Epithelial cell of prostate (primary cell): Measurements from ENCODE around the gene PNMA8B.

Experiments used
- DNase-seq: peaks from one replicate; pipeline ENCODE4 v3.0.0-alpha.2; 2011; ENCODE audit warnings: low read depth, low spot score
- H3K27ac ChIP-seq: fragments of 450-650 bp; 2 replicates; pipeline ENCODE4 v1.5.1; 2017; ENCODE audit warnings: mild to moderate bottlenecking

The PNMA8B gene

DNA sequence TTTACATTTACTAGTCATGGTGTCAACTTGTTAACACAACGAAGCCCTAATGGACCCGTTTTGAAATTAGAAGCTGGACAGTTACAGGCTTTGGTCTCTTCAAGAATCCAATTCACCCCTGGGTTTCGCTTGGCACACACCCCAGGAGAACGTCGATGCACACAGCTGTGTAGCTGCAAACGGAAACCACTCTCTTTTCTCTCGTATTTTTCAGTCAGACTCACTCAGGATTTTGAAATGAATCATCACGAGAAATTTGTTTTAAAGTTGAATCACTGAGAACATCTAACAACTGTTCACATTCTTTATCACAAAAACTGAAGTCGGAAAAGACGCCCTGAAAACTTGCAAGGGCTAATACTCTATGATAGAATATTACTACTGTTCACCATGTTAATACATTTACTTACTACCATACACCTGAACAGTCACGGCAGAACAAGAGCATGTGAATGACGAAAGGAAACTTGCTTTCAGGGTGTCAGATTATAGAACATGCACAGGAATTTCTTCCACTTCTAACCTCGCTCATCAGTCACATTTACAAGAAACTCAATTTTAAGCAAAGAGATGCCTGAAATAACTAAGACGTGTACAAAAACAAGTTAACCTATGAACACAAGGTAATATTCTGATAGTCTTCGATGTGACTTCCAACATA, 29.0 kb downstream of the PNMA8B start:
- DNase-seq = peak; percentile 75
- H3K27ac ChIP-seq = peak overlapping the region; percentile 77

DNA sequence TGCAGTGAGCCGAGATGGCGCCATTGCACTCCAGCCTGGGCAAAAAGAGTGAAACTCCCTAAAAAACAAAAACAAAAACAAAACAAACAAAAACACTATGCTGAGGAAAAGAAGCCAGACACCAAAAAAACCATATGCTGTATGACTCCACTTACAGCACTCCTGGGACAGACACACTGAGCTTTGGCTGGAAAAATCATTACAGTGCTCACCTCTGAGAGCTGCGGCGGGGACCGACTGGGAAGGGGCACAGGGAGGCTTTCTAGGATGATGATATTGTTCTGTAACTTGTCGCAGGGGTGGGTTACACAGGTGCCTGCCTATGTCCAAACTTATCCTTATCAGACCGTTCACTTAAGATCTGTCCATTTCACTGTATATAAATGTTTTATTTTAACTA, 32.2 kb downstream of the PNMA8B start:
- H3K27ac ChIP-seq = no peak overlapping the region
- DNase-seq = no peak

DNA sequence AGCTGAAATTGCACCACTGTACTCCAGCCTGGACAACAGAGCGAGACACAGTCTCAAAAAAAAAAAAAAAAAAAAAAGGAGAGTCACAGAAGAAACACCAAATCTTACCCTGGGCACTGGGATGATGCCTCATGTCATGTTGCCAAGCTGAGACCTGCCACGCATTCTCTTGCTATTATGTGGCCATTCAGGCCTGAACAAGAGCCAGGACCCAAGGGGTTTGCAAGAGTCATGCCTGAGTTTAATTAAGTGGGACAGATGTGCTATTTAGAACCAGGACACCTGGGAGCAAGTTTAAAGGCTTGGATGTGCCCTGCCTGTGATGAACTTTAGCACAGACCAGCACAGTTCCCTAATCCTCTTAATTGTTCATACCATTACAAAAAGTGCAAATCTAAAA, 34.1 kb downstream of the PNMA8B start:
- DNase-seq = peak; percentile 89

DNA sequence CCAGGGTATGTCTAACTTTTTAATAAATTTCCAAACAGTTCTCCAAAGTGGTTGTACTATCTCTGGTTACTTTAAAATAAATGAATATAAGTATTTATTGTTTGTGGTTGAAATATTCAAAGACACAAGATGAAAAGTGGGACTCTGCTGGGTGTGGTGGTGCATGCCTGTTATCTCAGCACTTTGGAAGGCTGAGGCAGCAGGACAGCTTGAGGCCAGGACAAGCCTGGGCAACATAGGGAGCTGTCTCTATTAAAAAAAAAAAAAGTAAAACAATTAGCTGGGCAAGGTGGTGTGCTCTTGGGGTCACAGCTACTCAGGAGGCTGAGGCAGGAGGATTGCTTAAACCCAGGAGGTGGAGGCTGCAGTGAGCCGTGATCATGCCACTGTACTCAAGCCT, 34.7 kb downstream of the PNMA8B start:
- peak overlapping the region; percentile 87 for H3K27ac ChIP-seq
- DNase-seq = no peak

More for the DNA sequence above, 34.1 kb downstream of the PNMA8B start:
- peak overlapping the region; percentile 87 for H3K27ac ChIP-seq

DNA sequence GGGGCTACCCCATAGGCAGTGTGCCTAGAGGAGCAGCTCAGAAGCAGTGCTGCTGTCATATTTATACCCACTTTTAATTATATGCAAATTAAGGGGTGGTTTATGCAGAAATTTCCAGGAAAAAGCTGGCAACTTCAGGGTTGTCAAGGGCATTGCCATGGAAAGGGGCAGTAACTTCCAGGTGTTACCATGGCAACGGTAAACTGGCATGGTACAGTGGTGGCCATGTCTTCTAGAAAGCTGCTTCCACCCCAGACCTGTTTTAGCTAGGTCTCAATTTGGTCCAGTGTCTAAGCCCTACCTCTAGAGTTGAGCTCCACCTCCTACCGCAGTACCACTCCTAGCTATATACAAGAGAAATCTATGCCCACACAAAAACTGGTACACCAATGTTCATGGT, 35.6 kb downstream of the PNMA8B start:
- peak overlapping the region; percentile 87 for H3K27ac ChIP-seq
- DNase-seq = no peak

DNA sequence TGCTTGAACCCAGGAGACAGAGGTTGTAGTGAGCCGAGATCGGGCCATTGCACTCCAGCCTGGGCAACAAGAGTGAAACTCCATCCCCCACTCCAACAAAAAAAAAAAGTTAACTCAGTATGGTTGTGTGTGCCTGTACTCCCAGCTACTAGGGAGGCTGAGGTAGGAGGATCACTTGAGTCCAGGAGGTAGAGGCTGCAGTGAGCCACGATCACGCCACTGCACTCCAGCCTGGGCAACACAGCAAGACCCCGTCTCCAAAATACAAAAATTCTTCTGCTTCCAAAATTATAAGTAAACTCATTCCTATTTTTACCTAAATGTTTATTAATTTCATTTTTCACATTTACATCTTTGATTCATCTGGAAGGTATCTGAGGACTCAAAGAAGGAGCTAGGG, 38.7 kb downstream of the PNMA8B start:
- DNase-seq = no peak
- no peak overlapping the region for H3K27ac ChIP-seq

DNA sequence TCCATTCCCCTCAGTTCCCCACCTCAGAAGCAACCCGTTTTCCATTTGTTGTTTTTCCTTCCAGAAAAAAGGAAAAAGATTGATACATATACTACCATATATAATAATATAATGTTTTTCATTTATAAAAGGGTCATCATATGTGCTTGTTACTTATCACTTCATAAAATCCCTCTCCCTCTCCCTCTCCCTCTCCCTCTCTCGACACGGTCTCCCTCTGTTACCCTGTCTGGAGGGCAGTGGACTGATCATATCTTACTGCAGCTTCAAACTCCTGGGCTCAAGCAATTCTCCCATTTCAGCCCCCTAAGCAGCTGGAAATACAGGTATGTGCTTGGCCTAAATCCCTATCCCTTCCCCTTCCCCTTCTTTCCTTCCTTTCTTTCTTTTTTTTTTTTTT, 41.4 kb downstream of the PNMA8B start:
- no peak for DNase-seq
- H3K27ac ChIP-seq = peak overlapping the region; percentile 60

DNA sequence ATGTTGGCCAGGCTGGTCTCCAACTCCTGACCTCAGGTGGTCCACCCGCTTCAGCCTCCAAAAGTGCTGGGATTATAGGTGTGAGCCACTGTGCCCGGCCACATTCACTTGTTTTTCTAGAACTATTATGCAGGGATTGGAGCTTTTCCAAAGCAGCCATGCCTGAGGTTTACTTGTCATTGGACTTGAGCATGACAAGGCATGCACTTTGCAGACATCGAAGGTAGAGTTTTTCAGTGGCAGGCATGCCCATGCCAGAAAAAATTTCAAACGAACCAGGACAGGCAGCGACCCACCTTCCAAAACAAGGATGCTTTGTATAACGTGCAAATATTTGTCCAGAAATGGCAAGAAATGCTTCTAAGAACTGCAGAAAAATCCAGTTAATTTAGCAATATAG, 42.0 kb downstream of the PNMA8B start:
- H3K27ac ChIP-seq = peak overlapping the region; percentile 60
- DNase-seq = peak; percentile 60

DNA sequence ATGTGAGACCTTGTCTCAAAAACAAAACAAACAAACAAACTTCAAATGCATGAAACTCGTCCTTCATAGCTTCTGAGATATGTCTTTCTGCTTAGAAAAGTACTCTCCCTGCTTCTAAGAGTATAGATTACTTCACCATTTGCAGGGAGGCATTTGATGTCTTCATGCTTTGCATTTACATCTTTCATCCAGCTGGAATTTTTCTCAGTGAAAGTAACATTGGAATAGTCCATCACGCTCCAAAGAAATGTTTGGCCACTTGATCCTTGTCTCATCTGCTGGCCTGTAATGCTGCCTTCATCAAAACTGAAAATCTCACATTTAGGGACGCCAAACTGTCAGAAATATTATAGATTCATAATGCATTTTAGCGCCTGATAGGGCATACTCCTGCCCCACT, 43.5 kb downstream of the PNMA8B start:
- DNase-seq = no peak

DNA sequence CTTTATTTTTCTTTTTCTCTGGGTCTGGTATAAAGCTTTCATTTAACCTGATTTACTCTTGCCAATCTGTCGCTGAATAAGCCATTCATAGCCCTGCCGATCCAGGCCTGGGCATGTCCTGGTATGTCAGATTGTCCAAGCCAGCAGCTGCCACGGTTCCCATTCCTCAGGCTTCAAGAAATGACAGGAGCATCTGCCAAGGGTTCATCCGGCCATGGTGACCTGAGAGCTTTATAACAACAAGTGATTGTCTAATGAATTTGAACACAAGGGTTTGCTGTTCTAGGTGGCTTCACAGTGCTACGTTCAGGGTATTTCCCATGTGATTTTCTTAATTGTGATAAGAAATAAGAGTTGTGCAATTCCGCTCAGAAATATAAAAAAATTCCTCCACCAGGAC, 44.3 kb downstream of the PNMA8B start:
- peak overlapping the region; percentile 72 for H3K27ac ChIP-seq
- no peak for DNase-seq

More for the DNA sequence above, 43.5 kb downstream of the PNMA8B start:
- H3K27ac ChIP-seq = peak overlapping the region; percentile 72

DNA sequence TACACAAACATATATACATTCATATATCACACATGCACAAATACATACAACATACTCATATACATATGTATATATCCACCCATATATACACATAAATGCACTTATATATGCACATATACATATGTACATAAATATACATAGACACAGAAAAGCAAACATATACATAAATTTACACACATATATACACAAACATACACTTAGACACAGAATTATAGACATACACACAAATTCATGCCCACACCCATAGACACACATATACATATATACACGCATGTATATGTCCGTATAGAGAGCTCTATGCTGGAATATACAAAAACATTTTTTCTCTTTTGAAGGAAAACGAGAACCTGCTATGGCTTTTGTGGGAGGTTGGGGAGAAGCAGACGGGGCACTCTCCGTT, 44.9 kb downstream of the PNMA8B start:
- DNase-seq = no peak
- peak overlapping the region; percentile 72 for H3K27ac ChIP-seq

DNA sequence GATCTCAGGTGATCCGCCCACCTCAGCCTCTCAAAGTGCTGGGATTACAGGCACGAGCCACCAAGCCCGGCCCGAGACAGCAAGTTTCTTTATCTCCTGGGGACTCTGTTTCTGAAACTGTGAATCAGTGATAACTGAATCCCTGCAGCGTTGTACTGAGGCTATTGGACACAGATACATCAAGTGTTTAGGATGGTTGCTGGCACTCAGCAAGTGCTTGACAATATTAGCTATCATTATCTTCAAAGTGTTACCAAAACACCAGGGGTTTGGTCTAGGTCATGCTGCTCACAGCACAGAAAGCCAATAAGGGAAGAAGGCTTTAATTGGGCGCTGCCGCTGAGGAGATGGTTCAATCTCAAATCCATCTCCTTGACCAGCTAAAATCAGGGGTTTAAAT, 46.4 kb downstream of the PNMA8B start:
- DNase-seq = no peak

DNA sequence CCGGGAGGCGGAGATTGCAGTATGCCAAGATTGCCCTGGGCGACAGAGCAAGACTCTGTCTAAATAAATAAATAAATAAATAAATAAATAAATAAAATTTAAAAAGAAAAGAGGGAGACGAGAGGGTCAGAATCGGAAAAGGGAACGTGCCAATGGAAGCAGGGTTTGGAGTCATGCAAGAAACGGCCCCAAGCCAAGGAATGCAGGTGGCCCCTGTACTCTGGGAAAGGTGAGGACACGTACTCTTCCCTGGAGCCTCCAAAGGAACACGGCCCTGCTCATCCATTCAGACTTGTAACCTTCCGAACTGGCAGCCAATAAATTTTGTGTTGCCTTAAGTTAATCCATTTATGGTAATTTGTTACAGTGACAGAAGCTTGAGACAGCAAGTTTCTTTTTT, 47.1 kb downstream of the PNMA8B start:
- H3K27ac ChIP-seq = no peak overlapping the region
- DNase-seq = no peak

More for the DNA sequence above, 46.4 kb downstream of the PNMA8B start:
- no peak overlapping the region for H3K27ac ChIP-seq

DNA sequence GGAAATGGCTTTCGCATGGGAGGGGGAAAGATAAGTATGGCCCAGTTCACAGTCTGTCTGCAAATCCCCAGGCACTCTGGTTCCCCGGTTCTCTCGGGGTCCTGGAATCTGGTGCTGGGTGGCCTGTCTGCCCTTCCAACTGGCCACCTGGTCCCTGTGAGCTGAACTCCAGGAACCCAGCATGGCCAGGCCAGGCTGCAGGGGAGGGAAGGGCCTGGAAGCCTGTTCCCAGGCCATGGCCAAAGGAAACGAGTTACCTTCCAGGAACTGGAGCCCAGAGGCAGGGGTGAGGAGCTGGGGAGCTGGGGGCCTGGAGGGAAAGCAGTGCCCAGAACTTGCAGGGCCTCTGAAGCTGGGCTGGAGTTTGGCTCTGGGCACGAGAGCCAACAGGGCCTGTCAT, 47.8 kb downstream of the PNMA8B start:
- no peak for DNase-seq
- H3K27ac ChIP-seq = no peak overlapping the region

DNA sequence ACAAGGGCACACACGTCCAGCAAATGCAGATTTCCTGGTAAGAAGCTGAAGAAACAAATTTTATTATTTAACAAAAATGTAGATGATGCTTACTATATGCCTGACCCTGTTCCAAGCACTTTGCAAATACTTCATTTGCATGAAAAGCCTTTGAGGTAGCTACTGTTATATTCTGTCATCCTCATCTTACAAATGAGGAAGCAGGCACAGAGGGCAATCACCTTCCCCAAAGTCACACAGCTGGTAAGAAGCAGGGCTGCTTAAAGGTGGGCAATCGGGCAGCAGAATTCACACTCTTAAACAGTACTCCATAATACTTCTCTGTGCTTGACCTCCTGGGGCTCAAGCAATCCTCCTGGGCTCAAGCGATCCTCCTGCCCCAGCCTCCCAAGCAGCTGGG, 48.7 kb downstream of the PNMA8B start:
- no peak for DNase-seq
- no peak overlapping the region for H3K27ac ChIP-seq

DNA sequence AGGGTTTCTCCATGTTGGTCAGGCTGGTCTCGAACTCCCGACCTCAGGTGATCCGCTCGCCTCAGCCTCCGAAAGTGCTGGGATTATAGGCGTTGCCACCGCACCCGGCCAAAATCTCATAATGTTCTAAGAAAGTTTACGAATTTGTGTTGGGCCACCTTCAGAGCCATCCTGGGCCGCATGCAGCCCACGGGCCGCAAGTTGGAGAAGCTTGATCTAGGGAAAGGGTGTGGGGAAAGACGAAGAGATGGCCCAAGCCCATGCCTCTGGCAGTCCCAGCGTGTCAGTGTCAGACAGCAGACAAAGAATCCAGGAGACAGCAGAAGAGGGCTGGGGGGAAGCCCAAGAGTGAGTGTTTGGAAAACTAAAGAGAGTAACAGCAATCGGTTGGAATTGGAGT, 49.6 kb downstream of the PNMA8B start:
- H3K27ac ChIP-seq = no peak overlapping the region
- no peak for DNase-seq

DNA sequence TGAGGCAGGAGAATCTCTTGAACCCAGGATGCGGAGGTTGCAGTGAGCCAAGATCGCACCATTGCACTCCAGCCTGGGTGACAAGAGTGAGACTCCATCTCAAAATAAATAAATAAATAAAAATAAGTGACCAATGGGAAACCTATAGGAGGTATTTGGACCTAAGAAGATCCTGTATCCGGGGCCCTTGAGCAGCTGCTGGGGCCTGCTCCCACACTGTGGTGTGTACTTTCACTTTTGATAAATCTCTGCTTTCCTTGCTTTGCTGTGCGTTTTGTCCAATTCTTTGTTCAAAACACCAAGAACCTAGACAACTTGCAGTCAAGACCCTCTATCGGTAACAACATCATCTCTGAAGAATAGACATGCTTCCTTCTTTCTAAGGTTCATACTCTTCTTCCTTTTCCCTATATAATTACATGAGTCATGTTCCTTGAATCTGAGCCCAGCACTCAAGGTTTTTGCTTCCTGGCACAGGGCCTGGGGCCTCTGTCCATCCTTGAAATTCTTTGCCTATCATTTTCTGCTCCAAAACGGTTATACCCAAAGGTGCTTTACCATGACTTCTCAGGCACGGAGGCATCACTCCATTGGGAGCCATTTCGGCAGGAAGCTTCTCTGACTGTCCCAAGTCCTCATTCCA, 52.7 kb downstream of the PNMA8B start:
- DNase-seq = no peak
- H3K27ac ChIP-seq = no peak overlapping the region

DNA sequence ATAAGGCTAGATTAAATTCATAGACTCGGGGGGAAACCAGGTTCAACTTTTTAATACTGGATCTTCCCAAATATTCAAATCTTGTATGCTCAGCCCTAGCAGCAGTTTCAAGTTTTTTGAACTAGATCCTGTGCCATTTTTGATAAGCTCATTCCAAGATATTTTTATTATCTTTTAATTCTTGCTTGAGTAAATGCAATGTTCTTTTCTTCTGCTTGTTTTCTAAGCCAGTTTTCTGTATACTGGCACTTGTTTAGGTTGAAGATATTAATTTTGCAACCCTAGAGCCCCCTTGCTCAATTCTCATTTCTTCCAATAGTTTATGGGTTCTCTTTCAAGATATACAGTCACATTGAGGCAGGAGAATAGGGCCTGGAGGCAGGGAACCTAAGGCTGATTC, 53.8 kb downstream of the PNMA8B start:
- no peak overlapping the region for H3K27ac ChIP-seq
- DNase-seq = no peak
